DMS153 (cell line): ENCODE measurements around the gene KDM7A.
"Not testable (repeated sequence)": the region's sequence is repeated elsewhere in the genome, so short reads cannot be mapped to it uniquely, and the experiment has no call there.

ENCODE experiments used
- DNase-seq: peaks from one replicate; lab custom pipeline; 2025; lab: John Stamatoyannopoulos, UW

KDM7A gene

DNA sequence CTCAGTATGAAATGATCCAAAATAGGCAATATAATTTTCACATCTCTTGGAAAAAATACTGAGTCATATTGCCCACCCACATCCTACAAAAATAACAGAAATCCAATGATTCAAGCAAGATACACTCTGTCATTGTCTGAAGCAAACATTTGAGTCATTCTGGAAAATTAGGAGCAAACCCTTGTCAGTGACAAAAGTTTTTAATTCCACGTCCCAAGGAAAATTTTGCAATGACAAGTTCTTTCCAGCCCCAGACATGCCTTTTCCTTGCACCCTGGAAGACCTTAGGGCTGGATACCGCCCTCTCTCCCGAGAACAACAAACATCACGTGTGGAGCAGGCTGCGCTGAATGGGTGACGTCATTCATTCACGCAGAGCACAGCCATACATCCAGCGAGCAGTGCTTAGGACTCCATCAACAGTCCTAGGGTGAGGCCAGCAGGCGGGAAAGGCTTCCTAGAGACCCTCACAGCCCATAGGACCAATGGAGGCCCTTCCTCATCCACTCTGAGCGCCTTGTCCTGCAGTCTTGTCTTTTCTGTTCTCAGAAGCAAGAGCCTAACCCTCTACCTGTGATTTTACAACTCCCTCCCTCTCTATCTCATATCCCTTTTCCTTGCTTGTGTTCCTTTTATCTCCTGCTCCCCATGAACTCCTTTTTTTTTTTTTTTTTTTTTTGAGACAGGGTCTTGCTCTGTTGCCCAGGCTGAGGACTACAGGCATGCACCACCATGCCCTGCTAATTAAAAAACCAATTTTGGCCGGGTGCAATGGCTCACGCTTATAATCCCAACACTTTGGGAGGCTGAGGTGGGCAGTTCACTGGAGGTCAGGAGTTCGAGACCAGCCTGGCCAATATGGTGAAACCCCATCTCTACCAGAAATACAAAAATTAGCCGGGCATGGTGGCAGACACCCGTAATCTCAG, 23.5 kb upstream of the KDM7A start:
- no peak for DNase-seq

DNA sequence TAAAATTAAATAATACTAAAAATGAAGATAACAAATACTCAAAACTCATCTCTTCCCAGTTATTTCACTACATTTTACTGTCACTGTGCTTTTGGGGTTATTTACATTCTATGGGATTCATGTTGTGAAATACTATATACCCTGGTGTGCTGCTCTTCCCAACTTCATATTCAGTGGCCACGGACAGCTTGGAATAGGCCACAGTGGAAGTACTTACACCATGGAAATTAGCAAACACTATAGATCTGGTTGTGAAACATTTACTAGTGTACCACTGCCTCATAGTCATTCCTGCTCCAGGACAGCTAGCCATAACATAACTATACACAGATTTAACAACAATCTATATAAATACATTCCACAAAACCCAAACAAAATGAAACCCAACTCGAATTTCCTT, 21.2 kb upstream of the KDM7A start:
- DNase-seq, result no peak

DNA sequence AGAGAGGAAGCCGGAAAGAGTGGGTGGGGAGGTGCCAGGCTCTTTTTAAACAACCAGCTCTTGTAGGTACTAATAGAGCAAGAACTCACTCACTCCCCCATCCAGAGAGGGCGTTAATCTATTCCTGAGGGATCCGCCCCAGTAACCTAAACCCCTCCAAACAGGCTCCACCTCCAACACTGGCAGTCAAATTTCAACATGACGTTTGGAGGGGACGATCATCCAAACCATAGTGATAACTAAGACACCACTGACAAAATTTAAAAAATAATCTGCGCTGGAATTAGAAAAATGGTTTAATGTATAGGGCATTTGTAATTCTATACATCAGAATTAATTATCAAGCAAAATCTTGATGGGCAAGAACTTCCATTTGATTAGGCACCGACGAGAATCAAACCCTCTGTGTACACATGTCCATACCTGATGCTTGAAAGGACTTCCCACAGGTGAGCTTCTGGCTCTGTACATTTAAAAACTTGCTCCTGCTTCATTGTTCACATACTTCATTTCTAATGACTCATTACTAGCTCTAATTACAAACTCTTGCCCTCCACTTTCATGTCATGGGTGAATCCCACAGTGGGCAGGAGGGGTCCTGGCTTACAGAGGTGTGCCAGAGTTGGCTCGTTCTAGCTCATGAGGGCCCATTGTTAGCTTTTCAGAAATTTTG, 20.6 kb upstream of the KDM7A start:
- DNase-seq, result no peak

DNA sequence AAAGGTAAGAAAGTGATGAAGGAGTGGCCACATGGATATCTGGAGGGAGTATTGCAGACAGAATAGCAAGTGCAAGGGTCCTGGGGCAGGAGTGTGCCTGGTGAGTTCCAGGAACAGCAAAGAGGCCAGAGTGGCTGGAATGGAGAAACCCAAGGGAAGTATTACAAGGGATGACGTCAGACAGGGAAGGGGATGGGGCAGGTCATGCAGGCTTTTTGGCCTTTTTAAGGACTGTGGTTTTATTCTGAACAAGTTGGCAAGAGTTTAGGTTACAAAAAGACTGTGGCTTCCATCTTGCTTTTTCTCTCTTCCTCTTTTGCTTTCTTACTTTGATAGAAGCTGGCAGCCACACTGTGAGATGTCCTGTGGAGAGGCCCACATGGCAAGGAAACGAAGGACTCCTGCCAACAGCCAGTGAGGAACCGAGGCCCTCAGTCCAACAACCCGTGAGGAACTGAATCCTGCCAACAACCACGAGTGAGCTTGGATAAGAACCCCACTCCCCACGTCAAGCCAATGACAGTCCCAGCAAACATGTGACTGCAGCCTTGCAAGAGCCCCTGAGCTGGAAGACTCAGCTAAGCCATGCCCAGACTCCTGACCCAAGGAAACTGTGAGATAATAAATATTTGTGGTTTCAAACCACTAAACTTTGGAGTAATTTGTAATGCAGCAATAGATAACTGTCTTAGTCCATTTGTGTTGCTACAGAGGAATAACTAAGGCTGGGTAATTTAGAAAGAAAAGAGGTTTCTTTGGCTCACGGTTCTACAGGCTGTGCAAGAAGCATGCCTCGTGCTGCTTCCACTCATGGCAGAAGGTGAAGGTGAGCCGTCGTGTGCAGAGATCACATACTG, 19.8 kb upstream of the KDM7A start:
- no peak for DNase-seq

DNA sequence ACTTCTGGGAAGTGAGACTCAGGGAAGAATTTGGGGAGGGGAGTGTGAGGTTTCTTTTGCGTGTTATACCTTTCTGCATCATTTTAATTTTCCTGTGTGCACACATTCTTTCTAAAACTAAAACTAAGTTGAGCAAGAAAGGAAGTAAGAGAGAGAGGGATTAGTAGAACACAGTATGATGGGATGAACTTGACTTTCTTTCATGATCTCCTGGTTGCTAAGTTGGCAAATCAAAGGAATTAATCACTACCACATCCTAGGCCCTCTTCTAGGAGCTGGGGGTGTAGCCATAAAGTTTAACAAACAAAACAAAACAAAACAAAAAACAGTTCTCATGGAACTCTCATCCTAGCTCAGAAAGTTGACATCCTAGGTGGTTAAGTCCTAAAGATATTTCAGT, 19.1 kb upstream of the KDM7A start:
- no peak for DNase-seq

DNA sequence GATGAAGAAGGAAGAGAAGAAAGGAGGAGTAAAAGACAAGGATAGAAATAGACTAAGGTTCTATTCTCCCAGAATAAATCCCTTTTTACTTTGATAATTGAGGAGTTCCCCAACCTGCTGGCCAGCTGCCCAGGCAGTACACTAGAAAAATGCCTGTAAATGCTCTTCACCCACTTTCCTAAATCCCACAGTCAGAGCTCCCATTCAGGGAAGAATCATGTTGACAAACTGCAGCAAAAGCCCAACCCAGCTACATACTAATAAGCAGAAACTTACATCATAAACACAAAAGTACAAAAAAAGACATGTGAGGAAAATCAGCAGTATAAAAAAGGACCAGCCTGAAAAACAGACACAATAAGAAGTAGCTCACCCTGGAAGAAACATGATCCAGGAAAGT, 15.8 kb upstream of the KDM7A start:
- DNase-seq, result no peak

DNA sequence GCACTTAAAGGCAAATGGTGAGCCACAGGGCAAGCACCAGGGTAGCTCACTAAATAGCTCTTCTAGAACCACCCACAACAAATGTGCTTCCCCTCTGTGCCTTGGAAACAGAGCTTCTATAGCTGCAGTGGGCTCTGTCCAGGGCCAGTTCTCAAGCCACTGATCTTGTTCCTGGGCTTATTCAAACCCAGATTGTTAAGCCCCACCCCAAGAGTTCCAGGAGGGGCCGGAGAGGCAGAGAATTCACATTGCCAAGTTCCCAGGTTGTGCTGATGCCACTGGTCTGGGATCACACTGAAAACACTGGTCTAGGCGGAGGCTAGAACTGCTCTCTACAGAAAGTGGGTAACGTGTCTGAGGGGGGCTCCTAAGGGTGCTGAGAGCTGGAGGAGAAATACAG, 15.4 kb upstream of the KDM7A start:
- DNase-seq, result no peak

DNA sequence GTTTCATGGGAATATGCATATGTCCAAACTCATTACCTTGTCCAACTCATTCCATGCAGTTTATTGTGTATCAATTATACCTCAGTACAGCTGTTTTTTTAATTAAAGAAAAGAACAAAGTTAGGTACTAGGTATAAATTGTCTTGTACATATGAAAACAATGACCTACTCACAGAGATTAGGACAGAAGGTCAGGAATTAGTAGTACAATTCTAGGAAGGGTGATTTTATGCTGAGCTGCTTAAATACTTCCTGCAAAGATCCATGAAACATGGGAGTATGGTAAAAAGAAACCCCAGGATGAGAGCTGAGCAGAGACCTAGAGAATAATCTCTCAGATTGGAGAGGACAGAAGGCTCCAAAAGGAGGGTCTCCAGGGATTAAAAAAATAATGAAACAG, 13.8 kb upstream of the KDM7A start:
- no peak for DNase-seq

DNA sequence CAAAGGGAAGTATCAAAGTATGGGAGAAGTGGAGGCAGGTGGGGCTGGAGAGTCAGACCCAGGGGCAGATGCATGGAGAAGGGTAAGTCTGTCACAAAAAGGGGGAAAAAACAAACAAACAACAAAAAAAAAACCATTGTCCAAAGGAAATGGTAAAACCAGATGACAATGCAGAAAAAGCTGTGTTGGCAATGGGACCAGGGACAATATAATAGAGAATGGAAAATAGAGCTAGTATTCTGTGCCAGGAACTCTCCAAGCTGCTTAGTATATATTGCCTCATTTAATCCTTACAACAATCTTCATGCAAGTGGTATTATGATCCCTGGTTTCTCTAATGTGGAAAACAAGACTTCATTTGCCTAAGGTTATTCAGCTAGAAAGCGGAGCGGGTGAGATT, 13.1 kb upstream of the KDM7A start:
- no peak for DNase-seq

DNA sequence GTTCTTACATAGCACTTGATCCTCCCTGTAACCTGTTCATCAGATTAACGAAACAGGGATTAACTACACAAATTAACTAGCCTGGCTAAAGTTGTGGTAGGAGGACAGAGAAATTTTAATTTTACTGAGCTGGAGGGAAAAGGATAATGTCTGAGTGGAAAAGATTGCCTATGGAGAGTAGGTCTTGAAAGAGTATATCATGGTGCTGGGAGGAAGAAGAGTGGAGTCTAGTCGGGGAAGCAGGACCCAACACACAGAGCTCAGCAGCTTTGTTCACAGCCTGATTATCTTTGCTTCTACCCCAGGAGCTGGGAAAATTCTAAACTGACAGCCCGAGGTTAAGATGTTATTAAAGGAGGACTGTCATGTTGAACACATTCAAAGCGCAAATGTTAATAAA, 6.1 kb upstream of the KDM7A start:
- no peak for DNase-seq

DNA sequence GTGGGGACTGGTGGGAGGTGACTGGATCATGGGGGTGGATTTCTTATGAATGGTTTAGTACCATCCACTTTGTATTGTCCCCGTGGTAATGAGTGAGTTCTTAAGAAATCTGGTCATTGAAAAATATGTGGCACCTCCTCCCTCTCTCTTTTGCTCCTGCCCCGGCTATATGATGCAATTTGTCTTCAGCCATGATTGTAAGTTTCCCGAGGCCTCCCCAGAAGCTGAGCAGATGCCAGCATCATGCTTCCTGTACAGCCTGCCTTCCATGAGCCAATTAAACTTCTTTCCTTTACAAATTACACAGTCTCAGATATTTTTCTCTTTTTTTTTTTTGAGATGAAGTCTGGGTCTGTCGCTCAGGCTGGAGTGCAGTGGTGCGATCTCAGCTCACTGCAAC, 2.6 kb upstream of the KDM7A start:
- DNase-seq, result no peak

DNA sequence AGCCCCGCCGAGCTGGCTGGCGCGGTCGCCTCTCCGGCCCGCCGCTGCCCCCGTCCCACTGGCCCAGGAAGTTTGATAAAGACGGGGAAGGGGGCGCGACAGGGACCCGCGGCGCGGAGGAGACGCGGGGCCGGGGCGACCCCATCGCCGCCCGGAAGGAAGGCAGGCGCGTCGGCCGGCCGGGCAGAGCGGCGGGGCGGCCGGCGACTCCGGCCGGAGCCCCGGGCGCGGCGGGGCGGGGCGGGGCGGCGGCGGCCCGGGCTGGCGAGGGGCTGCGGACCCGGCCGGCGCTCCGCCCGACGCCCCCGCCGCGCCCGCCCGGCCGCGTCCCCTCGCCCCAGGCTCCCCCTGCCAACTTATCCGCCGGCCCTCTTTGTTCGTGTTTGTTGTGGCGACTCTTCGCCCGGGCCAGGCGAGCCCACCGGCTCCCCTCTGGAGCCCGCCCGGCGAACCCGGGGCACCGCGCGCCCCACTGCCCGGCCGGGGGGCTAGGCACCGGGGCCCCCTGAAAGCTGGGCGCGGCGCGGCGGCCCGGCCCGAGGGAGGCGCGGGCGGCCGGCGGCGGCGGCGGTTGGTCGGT, 571 bp downstream of the KDM7A start:
- no peak for DNase-seq

DNA sequence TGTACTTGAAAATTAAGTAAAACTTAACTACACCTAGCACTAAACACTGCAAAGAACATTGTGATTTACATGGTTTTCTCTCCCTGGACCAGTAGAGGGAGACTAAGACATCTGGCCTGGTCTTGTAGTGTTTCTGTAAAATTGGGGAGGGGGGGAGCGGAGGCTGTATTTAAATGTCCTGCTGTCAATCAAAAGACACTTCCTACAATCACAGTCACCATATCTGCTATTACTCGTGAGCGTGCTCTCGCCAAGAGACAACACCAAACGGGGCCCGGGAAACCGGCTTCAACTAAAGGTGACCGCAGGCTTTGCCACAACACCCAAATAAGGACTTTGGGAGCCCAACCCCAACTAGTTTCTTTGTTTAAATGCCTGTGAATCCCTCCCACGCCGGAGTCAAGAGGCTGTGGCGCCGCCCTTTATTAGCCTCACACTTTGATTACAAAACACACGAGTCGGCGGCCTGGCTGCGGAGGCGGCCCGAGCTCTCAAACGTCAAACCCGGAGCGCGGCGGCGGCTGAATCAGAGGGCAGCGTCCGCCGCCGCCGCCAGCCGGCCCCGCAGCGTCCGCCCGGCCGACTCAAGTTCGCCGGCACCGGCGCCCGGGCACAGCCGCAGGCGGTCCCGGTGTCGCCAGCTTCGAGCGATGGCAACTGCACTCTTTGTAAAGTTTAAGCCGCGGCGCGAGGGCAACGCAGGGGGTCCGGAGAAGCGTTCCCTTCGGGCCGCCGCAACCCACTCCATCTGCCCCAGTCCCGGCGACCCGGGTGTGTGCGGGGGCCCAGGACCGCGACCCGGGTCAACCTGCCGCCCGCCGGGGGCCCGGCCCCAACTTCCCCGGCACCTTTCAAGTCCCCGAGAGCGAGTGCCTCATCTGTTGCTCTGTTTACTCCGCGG, 1.3 kb downstream of the KDM7A start:
- DNase-seq, result peak; percentile 98

DNA sequence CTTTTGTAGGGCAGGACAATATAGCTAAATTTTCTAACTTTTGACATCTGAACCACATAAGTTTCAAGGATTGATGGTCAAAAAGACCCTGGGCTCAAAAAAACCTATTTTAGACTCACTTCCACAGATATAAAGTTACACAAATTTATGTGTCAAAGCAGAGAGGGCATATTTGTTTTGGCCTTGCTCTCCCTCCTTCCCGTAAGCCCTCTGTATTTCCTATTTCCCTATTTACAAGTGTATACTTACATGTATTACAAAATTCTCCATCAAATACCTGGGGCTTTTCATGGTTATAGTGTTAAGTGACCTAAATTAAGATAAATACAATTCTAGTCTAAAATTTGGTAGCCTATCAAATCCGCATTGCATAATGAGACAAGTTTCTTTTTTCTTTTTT, 2.6 kb downstream of the KDM7A start:
- DNase-seq, result no peak

DNA sequence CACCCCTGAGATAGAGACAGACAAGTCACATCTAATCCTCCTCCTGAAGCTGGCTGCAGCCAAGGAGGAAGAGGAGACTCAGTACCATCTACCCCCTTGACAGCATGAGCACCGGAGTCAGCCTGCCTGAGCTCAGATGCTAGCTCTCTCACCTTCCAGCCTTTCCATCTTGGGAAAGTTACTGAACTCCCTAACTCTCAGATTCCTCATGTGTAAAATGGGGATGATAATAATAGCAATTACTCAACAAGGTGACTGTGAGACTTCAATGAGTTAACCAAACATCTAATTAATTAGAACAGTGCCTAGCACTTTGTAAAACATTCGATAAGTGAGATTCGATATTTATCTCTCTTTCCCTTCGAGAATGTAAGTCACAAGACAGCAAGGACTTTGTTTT, 6.4 kb downstream of the KDM7A start:
- no peak for DNase-seq

DNA sequence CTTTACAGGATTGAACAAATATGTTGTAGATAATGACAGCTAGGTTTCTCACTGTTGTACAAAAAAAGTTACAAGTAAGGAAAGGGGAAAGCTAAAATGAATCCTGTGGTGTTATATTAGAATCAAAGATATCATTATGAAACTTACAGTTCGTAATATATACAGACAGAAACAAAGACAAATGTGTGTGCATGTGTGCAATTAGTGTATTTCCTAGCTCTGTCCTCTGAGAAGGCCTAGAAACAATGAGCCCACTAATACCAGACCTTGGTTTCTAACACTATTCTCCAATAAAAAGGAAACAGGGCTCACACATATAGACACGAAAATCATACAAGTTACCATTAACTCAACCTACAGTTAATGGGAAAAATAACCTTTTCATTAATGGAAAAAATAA, 8.0 kb downstream of the KDM7A start:
- no peak for DNase-seq

DNA sequence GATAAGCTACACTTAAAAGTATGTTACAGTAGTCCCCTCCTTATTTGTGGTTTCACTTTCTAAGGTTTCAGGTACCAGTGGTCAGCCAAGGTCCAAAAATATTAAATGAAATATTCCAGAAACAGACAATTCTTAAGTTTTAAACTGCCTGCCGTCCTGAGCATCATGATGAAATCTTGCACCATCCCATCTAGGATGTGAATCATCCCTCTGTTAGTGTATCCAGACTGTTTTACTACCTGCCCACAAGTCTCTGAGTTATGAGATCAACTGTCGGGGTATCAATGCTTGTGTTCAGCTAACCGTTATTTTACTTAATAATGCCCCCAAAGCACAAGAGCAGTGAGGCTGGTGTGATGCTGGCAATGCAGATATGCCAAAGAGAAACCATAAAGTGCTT, 11.4 kb downstream of the KDM7A start:
- no peak for DNase-seq

DNA sequence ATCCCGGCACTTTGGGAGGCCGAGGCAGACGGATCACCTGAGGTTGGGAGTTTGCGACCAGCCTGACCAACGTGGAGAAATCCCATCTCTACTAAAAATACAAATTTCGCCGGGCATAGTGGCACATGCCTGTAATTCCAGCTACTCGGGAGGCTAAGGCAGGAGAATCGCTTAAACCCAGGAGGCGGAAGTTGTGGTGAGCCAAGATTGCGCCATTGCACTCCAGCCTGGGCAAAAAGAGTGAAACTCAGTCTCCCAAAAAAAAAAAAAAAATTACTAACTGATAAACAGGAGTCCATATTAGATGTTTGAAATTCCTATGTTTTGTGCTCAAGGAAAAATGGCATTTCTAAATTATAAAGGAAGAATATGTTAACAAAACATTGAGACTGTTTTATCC, 14.7 kb downstream of the KDM7A start:
- DNase-seq, result not testable (repeated sequence)

DNA sequence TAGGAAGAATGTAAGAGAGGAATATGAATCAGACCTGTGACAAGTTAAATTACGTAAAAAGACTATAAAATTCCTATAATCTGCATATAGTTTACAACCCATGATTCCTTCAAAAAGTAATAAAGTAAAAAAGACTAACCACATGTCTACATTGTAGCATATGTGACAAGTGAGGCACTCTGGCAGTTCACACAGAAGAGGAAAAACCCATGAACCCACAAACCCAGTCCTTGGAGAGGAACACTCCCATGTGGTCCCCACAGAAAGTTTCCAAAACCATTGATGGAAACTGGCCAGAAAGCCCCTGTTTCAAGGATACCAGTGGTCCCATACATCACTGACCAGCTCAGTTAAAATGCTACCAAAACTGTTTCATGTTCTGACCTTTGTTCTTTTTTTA, 15.7 kb downstream of the KDM7A start:
- no peak for DNase-seq

DNA sequence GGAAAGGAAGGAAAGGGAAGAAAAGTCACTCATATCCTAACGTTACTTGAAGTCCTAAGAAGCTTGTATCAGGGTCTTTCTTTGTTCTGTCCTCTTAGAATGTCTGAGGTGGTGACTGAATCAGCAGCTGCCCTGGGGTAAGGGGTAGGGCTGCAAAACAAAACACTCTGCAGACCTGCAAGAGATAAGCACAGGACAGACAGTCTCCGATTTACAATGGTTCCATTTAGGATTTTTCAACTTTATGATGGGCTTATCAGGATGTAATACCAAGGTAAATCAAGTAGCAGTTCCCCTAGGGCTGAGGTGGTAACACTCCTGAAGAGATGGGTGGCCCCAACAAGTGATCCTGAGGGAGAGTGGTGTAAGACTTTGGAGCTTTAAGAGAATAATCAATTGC, 16.5 kb downstream of the KDM7A start:
- no peak for DNase-seq

DNA sequence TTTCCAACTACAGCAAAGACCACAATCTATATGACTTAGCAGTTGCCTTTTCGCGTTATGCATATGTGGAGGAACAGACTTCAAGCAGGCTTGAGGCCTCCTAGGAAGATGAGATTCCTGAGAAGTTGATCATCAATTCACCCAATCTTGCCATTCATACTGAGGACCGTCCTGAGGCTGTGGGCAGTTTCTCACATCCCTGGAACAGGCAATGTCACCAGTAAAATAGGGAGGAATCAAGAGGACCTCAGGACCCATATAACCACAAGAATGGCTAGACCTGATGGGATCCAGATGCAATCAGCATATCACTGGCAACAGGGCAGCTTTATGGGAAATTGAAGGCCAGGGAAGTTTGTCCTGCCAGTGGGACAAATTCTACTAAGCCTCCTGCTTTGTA, 17.3 kb downstream of the KDM7A start:
- DNase-seq, result no peak
